Body of pancreas (tissue), 4 donors: ENCODE measurements around the gene COMMD9.

Experiments used
- CTCF ChIP-seq, 7 experiments: fragments of 450-650 bp in 4 of 7; fragments of 200-600 bp in 3 of 7; sonication (generic) in 3 of 7; IDR thresholded peaks; one replicate each; pipeline ENCODE4 v1.5.1; 2016 to 2019; ENCODE audit warnings: antibody characterized with exemption in 7 of 7
- POLR2A ChIP-seq, 3 donors: fragments of 450-650 bp; IDR thresholded peaks; one replicate each; pipeline ENCODE4 v1.6.1; 2016; ENCODE audit warnings: antibody characterized with exemption in 3 of 3, mild to moderate bottlenecking in 2 of 3

GRCh38 chr11:36222831-36223635, 66.2 kb downstream of the COMMD9 start:
- TF ChIP-seq CTCF (IDR thresholded peaks at IDR 0.05), result no peak
- no peak for TF ChIP-seq POLR2A (IDR thresholded peaks at IDR 0.05)
